Tibial artery (tissue), 4 donors: ENCODE measurements around the gene RAB4A.

ENCODE experiments used
- DNase-seq, 2 donors: peaks; one replicate each; pipeline ENCODE4 v3.0.0-alpha.2; 2019
- H3K27ac ChIP-seq, 2 donors: fragments of 200-600 bp; sonication (generic) in 1 of 2; 1 replicate in 1 of 2; 2 replicates in 1 of 2; pipeline ENCODE4 v1.5.1; 2018 to 2019; ENCODE audit warnings: mild to moderate bottlenecking in 1 of 2
- H3K27me3 ChIP-seq, 2 donors: fragments of 200-600 bp; sonication (generic) in 1 of 2; one replicate each; pipeline versions ENCODE4 v1.5.1 to v1.6.0; 2016 to 2019
- H3K36me3 ChIP-seq, 3 donors: fragments of 200-600 bp; sonication (generic) in 2 of 3; one replicate each; pipeline ENCODE4 v1.5.1; 2016 to 2019; ENCODE audit warnings: mild to moderate bottlenecking in 2 of 3
- H3K4me1 ChIP-seq, 4 donors: fragments of 200-600 bp; sonication (generic) in 2 of 4; 1 replicate in 3 of 4; 2 replicates in 1 of 4; pipeline ENCODE4 v1.5.1; 2016 to 2019
- H3K4me3 ChIP-seq, 2 donors: fragments of 200-600 bp; sonication (generic) in 1 of 2; 1 replicate in 1 of 2; 2 replicates in 1 of 2; pipeline ENCODE4 v1.5.1; 2018 to 2019; ENCODE audit warnings: mild to moderate bottlenecking in 2 of 2
- H3K9me3 ChIP-seq, 3 donors: fragments of 200-600 bp; sonication (generic) in 1 of 3; one replicate each; pipeline ENCODE4 v1.5.1; 2016 to 2019
- intact Hi-C: fragments of 100-400 bp; cut with DNase I; formaldehyde crosslinking; loops from one replicate; pipeline ENCODE4 v1.15.0; 2023; ENCODE audit warnings: low total_unique reads
- TF ChIP-seq, protein P1 (sequence below), 2 experiments: fragments of 200-600 bp in 1 of 2; fragments of 450-650 bp in 1 of 2; IDR thresholded peaks; one replicate each; pipeline ENCODE4 v1.5.1; 2017 to 2019; ENCODE audit warnings: antibody characterized with exemption in 2 of 2, mild to moderate bottlenecking in 1 of 2, moderate library complexity in 1 of 2

RAB4A gene

DNA sequence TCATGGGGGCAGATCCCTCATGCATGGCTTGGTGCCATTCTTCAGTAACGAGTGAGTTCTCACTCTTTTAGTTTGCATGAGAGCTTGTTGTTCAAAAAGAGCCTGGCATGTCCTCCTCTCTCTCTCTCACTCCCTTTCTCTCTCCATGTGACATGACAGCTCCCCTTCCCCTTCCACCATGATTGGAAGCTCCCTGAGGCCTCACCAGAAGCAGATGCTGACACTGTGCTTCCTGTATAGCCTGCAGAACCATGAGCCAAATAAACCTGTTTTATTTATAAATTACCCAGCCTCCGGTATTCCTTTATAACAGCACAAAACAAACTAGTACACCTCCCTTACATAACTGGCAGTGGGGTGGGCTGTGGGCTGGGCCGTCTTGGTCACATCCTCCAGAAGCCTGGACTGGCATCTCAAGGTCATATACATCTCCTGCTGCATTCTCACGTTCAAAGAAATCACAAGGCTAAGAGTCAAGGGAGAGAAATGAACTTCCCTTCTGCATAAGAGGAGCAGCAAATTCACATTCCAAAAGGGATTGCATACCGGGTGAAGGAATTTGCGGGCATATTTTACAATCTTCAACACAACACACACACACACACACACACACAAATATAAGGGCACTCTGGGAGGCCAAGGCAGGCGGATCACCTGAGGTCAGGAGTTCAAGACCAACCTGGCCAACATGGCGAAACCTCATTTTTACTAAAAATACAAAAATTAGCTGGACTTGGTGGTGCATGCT lies 74.2 kb downstream of the RAB4A start:
- H3K27ac ChIP-seq, result no peak overlapping the region
- peaks cover 0 to 22% (median 12%) of the 10 kb centered on the region in 4 donors for H3K4me1 ChIP-seq
- no peak overlapping the region for H3K4me3 ChIP-seq
- TF ChIP-seq, protein P1, sequence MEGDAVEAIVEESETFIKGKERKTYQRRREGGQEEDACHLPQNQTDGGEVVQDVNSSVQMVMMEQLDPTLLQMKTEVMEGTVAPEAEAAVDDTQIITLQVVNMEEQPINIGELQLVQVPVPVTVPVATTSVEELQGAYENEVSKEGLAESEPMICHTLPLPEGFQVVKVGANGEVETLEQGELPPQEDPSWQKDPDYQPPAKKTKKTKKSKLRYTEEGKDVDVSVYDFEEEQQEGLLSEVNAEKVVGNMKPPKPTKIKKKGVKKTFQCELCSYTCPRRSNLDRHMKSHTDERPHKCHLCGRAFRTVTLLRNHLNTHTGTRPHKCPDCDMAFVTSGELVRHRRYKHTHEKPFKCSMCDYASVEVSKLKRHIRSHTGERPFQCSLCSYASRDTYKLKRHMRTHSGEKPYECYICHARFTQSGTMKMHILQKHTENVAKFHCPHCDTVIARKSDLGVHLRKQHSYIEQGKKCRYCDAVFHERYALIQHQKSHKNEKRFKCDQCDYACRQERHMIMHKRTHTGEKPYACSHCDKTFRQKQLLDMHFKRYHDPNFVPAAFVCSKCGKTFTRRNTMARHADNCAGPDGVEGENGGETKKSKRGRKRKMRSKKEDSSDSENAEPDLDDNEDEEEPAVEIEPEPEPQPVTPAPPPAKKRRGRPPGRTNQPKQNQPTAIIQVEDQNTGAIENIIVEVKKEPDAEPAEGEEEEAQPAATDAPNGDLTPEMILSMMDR (IDR thresholded peaks at IDR 0.05), result no peak
- no peaks in the 10 kb centered on the region for H3K36me3 ChIP-seq
- peaks cover 0 to 10% of the 10 kb centered on the region in 2 donors for H3K27me3 ChIP-seq
- intact Hi-C loops, result loop anchor here (5.0 to 10.0 kb wide), 2 partner anchors 73 to 90 kb away; partner anchors contain the start of genes ACTA1 and RAB4A
- no peaks in the 10 kb centered on the region for H3K9me3 ChIP-seq
- DNase-seq, result no peak

DNA sequence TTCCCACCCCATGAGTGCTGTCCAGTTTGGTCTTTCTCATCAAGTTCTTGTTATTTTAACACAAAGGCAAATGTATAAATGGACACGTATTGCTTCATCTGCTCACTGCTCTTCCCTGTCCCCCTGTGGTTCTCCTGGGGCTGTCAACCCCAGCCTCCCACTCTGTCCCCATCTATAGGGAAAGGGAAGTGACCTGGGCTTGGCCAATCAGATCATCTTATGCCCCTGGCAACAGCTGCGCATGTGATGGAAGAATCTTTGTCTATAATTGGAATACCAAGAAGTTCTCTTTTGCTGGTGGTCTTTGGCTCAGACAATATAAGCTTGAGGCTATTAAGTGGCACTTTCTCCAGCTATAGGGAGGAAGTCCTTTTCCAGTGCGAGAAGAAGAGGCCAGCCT lies 76.6 kb downstream of the RAB4A start:
- no peak overlapping the region for H3K4me3 ChIP-seq
- peaks cover 0 to 23% of the 10 kb centered on the region in 2 donors for H3K27me3 ChIP-seq
- no peak for DNase-seq
- H3K36me3 ChIP-seq, result no peaks in the 10 kb centered on the region
- peaks cover 0 to 10% (median 4%) of the 10 kb centered on the region in 4 donors for H3K4me1 ChIP-seq
- intact Hi-C loops, result loop anchor here (10.0 kb wide), 1 partner anchor 87 kb away; the partner anchor contains the start of gene ACTA1
- H3K27ac ChIP-seq, result no peak overlapping the region
- TF ChIP-seq, protein P1 (IDR thresholded peaks at IDR 0.05), result no peak
- no peaks in the 10 kb centered on the region for H3K9me3 ChIP-seq

DNA sequence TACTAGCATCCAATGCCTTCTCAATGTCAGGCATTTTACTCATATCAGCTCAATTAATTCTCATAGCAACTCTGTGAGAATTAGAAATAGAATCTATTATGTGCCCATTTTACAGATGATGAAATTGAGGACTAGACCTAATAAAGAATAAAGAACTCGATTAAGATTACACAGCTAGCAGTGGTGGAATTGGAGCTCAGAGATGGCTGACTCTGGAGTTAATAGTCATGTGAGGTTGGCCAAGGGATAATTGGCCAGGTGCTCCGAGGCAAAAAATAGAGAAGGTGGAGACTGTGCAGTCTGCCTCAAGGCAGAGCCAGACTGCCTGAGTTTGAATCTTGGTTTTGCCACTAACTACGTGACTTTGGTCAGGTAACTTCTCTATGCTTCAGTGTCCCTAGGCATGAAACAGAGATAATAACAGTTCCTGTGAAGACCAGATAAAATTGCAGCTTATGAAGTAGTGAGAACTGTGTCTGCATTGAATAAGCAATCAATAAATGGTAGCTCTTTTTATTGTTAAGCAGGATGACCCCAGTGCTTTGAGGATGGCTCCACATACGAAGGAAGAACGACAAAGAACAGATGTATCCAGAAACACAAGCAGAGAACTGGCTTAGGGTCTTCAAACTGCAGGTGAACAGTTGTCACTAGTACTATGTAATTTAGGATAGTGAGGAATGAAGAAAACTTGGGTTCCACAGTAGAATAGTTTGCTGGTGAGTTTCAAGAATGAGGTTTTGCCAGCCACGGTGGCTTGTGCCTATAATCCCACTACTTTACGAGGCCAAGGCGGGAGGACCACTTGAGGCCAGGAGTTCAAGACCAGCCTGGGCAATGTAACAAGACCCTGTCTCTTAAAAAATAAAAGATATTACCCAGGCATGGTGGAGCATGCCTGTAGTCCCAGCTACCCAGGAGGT lies 78.8 kb downstream of the RAB4A start:
- H3K4me3 ChIP-seq, result no peak overlapping the region
- H3K27me3 ChIP-seq, result peaks cover 0 to 32% of the 10 kb centered on the region in 2 donors
- intact Hi-C loops, result loop anchor here (10.0 kb wide), 1 partner anchor 85 kb away; the partner anchor contains the start of gene ACTA1

DNA sequence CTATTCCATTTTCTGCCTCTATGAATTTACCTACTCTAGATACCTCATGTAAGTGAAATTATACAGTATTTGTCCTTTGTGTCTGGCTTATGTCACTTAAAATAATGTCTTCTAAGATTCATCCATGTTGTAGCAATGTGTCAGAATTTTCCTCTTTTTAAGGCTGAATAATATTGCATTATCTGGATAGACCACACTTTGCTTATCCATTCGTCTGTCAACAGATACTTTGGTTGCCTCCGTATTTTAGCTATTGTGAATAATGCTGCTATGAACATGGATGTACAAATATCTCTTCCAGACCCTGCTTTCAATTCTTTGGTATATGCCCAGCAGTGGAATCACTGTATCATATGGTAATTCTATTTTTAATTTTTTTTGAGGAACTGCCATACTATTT lies 82.1 kb downstream of the RAB4A start:
- TF ChIP-seq, protein P1 (IDR thresholded peaks at IDR 0.05), result no peak
- Histone ChIP-seq H3K9me3 (peaks cover 0 to 14% (median 7%) of the 10 kb centered on the region in 3 donors), H3K4me3 (no peak overlapping the region), H3K27ac (no peak overlapping the region), H3K36me3 (peaks cover 0 to 4% (median 0%) of the 10 kb centered on the region in 3 donors), H3K4me1 (no peaks in the 10 kb centered on the region), H3K27me3 (peaks cover 0 to 22% of the 10 kb centered on the region in 2 donors)
- intact Hi-C loops, result no loop called here
- no peak for DNase-seq

More for the DNA sequence above, 78.8 kb downstream of the RAB4A start:
- no peak for DNase-seq
- Histone ChIP-seq H3K36me3 (peaks cover 0 to 4% (median 0%) of the 10 kb centered on the region in 3 donors), H3K9me3 (peaks cover 0 to 5% (median 0%) of the 10 kb centered on the region in 3 donors), H3K4me1 (no peaks in the 10 kb centered on the region), H3K27ac (no peak overlapping the region)
- TF ChIP-seq, protein P1 (IDR thresholded peaks at IDR 0.05), result no peak

DNA sequence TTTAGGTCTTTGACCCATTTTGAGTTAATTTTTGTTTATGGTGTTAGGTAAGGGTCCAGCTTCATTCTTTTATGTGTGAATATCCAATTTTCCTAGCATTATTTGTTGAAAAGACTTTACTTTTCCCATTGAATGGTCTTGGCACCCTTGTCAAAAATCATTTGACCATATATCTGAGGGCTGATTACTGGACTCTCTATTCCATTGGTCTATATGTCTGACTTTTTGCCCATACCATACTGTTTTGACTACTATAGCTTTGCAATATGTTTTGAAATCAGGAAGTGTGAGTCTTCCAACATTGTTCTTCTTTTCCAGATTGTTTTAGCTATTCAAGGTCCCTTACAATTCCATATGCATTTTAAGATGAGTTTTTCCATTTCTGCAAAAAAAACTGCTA lies 83.3 kb downstream of the RAB4A start:
- Histone ChIP-seq H3K27me3 (peaks cover 0 to 22% of the 10 kb centered on the region in 2 donors), H3K4me3 (no peak overlapping the region), H3K36me3 (peaks cover 0 to 4% (median 0%) of the 10 kb centered on the region in 3 donors), H3K4me1 (no peaks in the 10 kb centered on the region), H3K9me3 (peaks cover 0 to 14% (median 7%) of the 10 kb centered on the region in 3 donors), H3K27ac (no peak overlapping the region)
- no peak for DNase-seq
- TF ChIP-seq, protein P1 (IDR thresholded peaks at IDR 0.05), result no peak
- intact Hi-C loops, result no loop called here
